GM12865 (cell line): ENCODE data around the gene SEMA3G.

Experiments used
- DNase-seq: peaks from one replicate; pipeline ENCODE4 v3.0.0; 2010; ENCODE audit warnings: low read depth
- H3K4me3 ChIP-seq: 2 replicates; pipeline ENCODE4 v1.5.1; 2011; ENCODE audit warnings: mild to moderate bottlenecking, low read depth, low read length, control low read depth
- CTCF ChIP-seq: IDR thresholded peaks from 2 replicates; pipeline ENCODE4 v1.5.1; 2011; ENCODE audit warnings: low read length, control low read depth, low read depth, inconsistent platforms; ENCODE audit not compliant: insufficient read depth; ENCODE audit errors: missing control alignments

The SEMA3G gene

GRCh38 chr3:52431459-52432223, 13.3 kb downstream of the SEMA3G start:
- no peak for TF ChIP-seq CTCF
- DNase-seq, result no peak
- H3K4me3 ChIP-seq, result no peak overlapping the region

GRCh38 chr3:52430416-52430810, 14.5 kb downstream of the SEMA3G start:
- no peak overlapping the region for H3K4me3 ChIP-seq
- DNase-seq, result no peak
- no peak for TF ChIP-seq CTCF

DNA sequence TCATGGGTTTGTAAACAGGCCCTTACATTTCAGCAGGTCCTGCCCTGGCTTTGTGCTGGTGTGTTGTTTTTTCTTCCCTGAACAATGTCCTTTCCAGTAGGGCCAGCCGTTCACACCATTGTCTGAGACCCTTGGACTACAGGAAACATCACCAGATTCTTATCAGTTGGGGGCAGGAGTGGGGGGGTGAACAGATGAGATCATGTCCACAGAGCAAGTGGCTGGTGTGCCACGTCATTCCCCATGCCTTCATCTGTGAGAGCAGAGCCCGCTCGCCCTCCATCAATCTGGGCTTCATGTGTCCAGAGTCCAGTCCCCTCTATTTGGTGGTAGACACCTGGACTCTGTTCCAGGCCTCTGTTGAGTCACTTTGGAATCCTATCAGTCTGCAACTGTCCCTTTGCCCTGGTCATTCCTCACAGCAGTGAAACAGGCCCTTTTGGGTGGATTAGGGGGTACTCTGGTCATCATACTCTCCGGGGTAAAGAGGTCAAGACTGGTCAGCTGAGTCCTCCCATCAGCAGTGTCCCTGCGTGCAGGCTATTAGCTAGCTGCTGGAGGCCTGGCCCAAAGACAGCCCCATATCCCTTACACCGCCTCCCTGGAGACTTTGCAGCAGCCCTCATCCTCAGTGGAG, 15.0 kb downstream of the SEMA3G start:
- TF ChIP-seq CTCF, result no peak
- DNase-seq, result no peak
- no peak overlapping the region for H3K4me3 ChIP-seq

- no peak for DNase-seq
- no peak for TF ChIP-seq CTCF
- no peak overlapping the region for H3K4me3 ChIP-seq
Observed at GRCh38 chr3:52429031-52429430, 15.9 kb downstream of the SEMA3G start.

DNA sequence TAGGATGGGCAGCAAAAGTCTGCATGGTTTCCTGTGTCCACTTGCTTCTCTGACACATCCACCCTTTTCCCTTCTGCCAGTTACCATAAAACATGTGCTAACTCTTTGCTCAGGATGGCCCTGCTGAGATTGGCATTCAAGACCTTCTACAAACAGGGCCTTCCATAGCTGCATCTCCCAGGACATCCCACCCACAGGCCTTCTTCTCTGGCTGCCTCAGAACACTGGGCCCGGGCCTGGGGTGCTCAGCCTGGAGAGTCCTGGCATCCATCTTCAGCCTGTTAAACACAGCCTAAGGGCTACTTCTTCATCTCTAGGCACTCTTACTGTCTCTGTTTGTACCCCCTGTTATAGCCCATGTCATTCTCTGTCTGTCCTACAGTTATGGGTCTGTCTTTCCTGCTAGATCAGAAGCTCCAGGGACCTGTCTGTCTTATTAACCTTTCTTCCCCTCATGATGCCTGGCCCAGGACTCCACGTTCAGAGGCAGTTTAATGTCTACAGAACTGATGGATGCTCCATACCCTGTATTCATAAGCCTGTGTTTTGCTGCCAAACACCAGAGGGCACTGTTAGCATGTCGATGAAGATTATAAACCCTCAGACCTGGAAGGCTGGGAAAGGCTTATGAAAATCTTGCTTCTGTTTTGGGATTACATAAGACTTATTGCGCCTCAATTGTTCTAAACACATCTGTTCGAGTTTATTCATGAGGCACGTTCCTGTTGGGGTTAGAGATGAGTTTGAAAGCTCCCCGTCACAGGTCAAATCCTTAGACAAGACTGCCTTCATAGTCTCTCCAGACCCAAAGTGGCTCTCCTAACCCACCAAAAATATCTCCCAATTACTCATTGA, 16.5 kb downstream of the SEMA3G start:
- peak; percentile 58 for DNase-seq
- TF ChIP-seq CTCF, result peak; percentile 68
- no peak overlapping the region for H3K4me3 ChIP-seq

DNA sequence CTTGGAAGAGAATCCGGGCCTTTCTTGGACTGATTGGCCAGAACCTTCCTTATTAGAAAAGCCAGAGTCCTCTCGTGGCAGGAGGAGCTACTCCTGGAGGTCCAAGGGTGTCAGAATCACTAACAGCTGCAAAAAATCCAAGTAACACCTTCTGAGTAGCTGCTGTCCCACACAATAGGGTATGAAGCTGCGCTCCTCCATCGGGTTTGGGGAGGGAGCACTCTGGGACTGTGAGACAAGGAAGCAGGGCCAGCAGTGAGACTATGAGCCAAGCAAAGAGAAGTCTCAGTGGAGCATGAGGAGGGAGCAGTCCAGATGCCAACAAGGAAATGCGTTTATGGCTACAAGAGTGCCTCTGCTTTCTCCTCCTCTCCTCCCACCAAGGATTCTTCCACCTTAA, 21.7 kb downstream of the SEMA3G start:
- no peak overlapping the region for H3K4me3 ChIP-seq
- no peak for TF ChIP-seq CTCF
- DNase-seq, result no peak
